ENCODE results near the gene FPR3. TPM values are rescaled to one million over a fixed set of nuclear protein-coding genes. Genes with fewer than 3 reads are reported as not detected.

FPR3 gene
- total and polyA plus RNA-seq, 10 of the 15 experiments (the other 5 are each of a cell fraction or from before 2014, with no cell fraction given): not detected

- BruUV-seq (replicated peaks): no TSS peak
- intact Hi-C loops (cut with micrococcal nuclease; ENCODE audit: unreplicated experiment): no loop called here
- Histone ChIP-seq H3K27me3 (replicated peaks in 1 of 2; ENCODE audit: control insufficient read depth in 2 of 2, insufficient read depth in 2 of 2, low read length in 1 of 2) (no peaks in the 10 kb centered on the region), H2AFZ (ENCODE audit: control insufficient read depth, low read depth, low read length) (no peak overlapping the region), H3K4me3 (no peak overlapping the region), H3K4me2 (ENCODE audit: control insufficient read depth, insufficient read depth) (no peak overlapping the region), H3K9me3 (replicated peaks; ENCODE audit: control insufficient read depth, insufficient read depth, low read length) (peaks cover 6% of the 10 kb centered on the region; the same call in 2 of the 3 replicates), H3K36me3 (ENCODE audit: control insufficient read depth in 2 of 2, insufficient read depth in 2 of 2, low read length in 1 of 2) (no peaks in the 10 kb centered on the region), H4K20me1 (ENCODE audit: control insufficient read depth, insufficient read depth) (no peaks in the 10 kb centered on the region), H3K4me1 (ENCODE audit: control insufficient read depth, insufficient read depth, low read length) (no peaks in the 10 kb centered on the region; the same call in 1 of the 2 replicates), H3K27ac (ENCODE audit: control insufficient read depth, insufficient read depth) (no peak overlapping the region), H3K79me2 (ENCODE audit: control insufficient read depth, insufficient read depth, low read length) (no peaks in the 10 kb centered on the region), H3K9ac (ENCODE audit: control insufficient read depth, insufficient read depth, low read length) (no peak overlapping the region)
- ATAC-seq (no peak), DNase-seq (ENCODE audit: low read depth, low spot score) (no peak), FAIRE-seq (no peak)
- TF ChIP-seq, protein P1, sequence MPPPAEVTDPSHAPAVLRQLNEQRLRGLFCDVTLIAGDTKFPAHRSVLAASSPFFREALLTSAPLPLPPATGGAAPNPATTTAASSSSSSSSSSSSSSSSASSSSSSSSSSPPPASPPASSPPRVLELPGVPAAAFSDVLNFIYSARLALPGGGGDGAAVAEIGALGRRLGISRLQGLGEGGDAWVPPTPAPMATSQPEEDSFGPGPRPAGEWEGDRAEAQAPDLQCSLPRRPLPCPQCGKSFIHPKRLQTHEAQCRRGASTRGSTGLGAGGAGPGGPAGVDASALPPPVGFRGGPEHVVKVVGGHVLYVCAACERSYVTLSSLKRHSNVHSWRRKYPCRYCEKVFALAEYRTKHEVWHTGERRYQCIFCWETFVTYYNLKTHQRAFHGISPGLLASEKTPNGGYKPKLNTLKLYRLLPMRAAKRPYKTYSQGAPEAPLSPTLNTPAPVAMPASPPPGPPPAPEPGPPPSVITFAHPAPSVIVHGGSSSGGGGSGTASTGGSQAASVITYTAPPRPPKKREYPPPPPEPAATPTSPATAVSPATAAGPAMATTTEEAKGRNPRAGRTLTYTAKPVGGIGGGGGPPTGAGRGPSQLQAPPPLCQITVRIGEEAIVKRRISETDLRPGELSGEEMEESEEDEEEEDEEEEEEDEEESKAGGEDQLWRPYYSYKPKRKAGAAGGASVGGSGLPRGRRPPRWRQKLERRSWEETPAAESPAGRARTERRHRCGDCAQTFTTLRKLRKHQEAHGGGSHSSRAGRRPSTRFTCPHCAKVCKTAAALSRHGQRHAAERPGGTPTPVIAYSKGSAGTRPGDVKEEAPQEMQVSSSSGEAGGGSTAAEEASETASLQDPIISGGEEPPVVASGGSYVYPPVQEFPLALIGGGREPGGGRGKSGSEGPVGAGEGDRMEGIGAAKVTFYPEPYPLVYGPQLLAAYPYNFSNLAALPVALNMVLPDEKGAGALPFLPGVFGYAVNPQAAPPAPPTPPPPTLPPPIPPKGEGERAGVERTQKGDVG (CRISPR knock-in tag; IDR thresholded peaks at IDR 0.05): no peak
- no peak for TF ChIP-seq KAT2A (conservative IDR thresholded peaks at IDR 0.05; ENCODE audit: control insufficient read depth, low read depth, low read length)
- 31% methylated on average over 3 of the region's 3 CpGs for WGBS (ENCODE audit: insufficient coverage, insufficient replicate concordance, low lambda C conversion rate, missing lambda C conversion rate)
- in situ Hi-C loops (cut with MboI): no loop called here
- SMC1A ChIA-PET (ENCODE audit: uncharacterized antibody, unreplicated experiment): no interaction called here
- RAD21 ChIA-PET (ENCODE audit: unreplicated experiment): no interaction called here
- CTCF ChIA-PET: interaction anchor here (1.2 kb wide), 1 partner anchor 125 kb away, joined by 5 read pairs; no protein-coding TSS in a partner anchor
- POLR2A ChIA-PET: no interaction called here
Measured at GRCh38 chr19:51781999-51782398, 13.0 kb upstream of the FPR3 start.

- Histone ChIP-seq H3K27ac (ENCODE audit: control insufficient read depth, insufficient read depth) (no peak overlapping the region), H2AFZ (ENCODE audit: control insufficient read depth, low read depth, low read length) (no peak overlapping the region), H3K36me3 (ENCODE audit: control insufficient read depth in 2 of 2, insufficient read depth in 2 of 2, low read length in 1 of 2) (no peaks in the 10 kb centered on the region), H4K20me1 (ENCODE audit: control insufficient read depth, insufficient read depth) (no peaks in the 10 kb centered on the region), H3K4me2 (ENCODE audit: control insufficient read depth, insufficient read depth) (no peak overlapping the region), H3K79me2 (ENCODE audit: control insufficient read depth, insufficient read depth, low read length) (no peaks in the 10 kb centered on the region), H3K4me1 (ENCODE audit: control insufficient read depth, insufficient read depth, low read length) (no peaks in the 10 kb centered on the region), H3K27me3 (replicated peaks in 1 of 2; ENCODE audit: control insufficient read depth in 2 of 2, insufficient read depth in 2 of 2, low read length in 1 of 2) (no peaks in the 10 kb centered on the region), H3K9ac (ENCODE audit: control insufficient read depth, insufficient read depth, low read length) (no peak overlapping the region), H3K4me3 (no peak overlapping the region), H3K9me3 (replicated peaks; ENCODE audit: control insufficient read depth, insufficient read depth, low read length) (peaks cover 7% of the 10 kb centered on the region; the same call in 2 of the 3 replicates)
- FAIRE-seq: no peak
- intact Hi-C loops (cut with micrococcal nuclease; ENCODE audit: unreplicated experiment) (no loop called here), in situ Hi-C loops (cut with MboI) (no loop called here)
- CTCF ChIA-PET: no interaction called here
- RAD21 ChIA-PET (ENCODE audit: unreplicated experiment): no interaction called here
- SMC1A ChIA-PET (ENCODE audit: uncharacterized antibody, unreplicated experiment): no interaction called here
- ATAC-seq: no peak
- BruUV-seq (replicated peaks): no TSS peak
- POLR2A ChIA-PET: no interaction called here
- no peak for DNase-seq (ENCODE audit: low read depth, low spot score)
- 23% methylated on average over 3 of the region's 3 CpGs for WGBS (ENCODE audit: insufficient coverage, insufficient replicate concordance, low lambda C conversion rate, missing lambda C conversion rate)
- TF ChIP-seq RELA (IDR thresholded peaks at IDR 0.05; ENCODE audit: borderline replicate concordance, partially characterized antibody) (no peak), NKRF (conservative IDR thresholded peaks at IDR 0.05) (no peak), ELK1 (IDR thresholded peaks at IDR 0.05; ENCODE audit: low read depth, low read length) (no peak), SMARCA5 (IDR thresholded peaks at IDR 0.05) (no peak), CEBPB (IDR thresholded peaks at IDR 0.05; ENCODE audit: borderline replicate concordance in 1 of 2, low read depth in 2 of 2, low read length in 2 of 2) (no peak), RAD51 (IDR thresholded peaks at IDR 0.05) (no peak), POLR2A (IDR thresholded peaks at IDR 0.05; ENCODE audit: low read depth, low read length) (no peak), POLR2AphosphoS2 (IDR thresholded peaks at IDR 0.05; ENCODE audit: low read depth, low read length) (no peak), GABPA (IDR thresholded peaks at IDR 0.05; ENCODE audit: low read depth) (no peak), EP300 (IDR thresholded peaks at IDR 0.05; ENCODE audit: borderline replicate concordance in 1 of 2, control insufficient read depth in 1 of 2, low read depth in 2 of 2, low read length in 2 of 2) (no peak)
Measured at GRCh38 chr19:51783372-51783771, 11.6 kb upstream of the FPR3 start.
